ENCODE measurements around the gene ANKRD52.
A peak's percentile ranks its signal among the peaks of the same experiment; 100 is the strongest.
"Not testable (repeated sequence)": the region's sequence is repeated elsewhere in the genome, so short reads cannot be mapped to it uniquely, and the experiment has no call there.

The ANKRD52 gene

DNA sequence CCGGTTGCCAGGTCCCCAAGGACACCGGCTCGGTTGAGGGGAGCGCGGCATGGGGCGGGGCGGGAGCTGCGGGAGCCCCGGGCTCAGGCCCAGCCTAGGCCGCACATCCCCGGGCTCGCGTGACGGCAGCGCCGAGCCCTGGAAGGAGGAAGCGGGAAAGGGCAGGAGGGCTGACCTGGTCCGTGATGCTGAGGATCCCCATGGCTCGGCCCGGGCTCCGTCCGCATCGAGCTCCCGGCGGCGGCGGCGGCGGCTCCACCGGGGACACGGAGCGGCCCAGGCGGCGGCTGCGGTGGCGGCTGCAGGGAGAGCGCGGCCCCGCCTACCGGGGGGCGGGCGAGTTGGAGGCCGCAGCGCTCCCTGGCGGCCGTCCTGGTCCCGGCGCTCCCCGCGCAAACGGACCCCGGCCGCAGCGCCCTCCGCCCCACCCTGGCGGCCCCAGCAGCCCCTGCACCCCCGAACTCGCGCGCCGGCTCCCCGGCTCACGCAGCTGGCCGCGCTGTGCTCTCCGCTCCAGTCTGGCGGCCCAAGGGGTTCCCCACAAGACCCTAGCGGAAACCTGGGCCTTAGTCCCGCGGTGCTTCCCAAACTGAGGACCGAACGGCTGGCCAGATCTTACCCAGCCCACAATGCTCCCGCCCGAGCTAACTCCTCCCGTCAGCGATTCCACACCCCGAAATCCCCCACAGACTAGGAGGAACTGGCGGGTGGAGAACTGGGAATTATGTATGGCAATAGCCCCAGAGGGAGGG is at the start of gene ANKRD52:
Gene ANKRD52, minus strand, starts transcription at position 317 of the 752 bp plus-strand sequence. Its CDS starts 115 bp downstream, at position 202.
- DNase-seq (ENCODE audit: low spot score), result peak; percentile 83

DNA sequence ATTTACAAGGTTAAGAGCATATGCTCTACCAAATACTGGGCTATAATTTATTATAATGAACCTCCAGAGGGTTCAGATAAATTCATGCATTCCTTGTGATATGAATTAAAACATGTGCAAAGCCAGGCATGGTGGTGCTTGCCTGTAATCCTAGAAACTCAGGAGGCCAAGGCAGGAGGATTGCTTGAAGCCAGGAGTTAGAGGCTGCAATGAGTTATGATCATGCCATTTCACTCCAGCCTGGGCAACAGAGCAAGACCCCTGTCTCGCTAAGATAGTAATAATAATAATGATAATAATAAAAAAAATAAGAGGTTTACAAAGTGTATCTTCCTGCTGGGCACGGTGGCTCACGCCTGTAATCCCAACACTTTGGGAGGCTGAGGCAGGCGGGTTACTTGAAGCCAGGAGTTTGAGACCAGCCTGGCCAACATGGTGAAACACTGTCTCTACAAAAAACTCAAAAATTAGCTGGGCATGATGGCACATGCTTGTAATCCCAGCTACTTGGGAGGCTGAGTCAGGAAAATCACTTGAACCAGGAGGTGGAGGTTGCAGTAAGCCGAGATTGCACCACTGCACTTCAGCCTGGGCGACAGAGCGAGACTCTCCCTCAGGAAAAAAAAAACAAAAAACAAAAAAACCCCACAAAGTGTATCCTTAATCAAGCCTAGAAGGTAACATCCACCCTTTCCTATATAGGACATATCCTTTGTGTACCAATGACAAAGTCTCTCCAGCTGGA is 49.2 kb upstream of the ANKRD52 start:
- no peak for DNase-seq (ENCODE audit: low spot score)

DNA sequence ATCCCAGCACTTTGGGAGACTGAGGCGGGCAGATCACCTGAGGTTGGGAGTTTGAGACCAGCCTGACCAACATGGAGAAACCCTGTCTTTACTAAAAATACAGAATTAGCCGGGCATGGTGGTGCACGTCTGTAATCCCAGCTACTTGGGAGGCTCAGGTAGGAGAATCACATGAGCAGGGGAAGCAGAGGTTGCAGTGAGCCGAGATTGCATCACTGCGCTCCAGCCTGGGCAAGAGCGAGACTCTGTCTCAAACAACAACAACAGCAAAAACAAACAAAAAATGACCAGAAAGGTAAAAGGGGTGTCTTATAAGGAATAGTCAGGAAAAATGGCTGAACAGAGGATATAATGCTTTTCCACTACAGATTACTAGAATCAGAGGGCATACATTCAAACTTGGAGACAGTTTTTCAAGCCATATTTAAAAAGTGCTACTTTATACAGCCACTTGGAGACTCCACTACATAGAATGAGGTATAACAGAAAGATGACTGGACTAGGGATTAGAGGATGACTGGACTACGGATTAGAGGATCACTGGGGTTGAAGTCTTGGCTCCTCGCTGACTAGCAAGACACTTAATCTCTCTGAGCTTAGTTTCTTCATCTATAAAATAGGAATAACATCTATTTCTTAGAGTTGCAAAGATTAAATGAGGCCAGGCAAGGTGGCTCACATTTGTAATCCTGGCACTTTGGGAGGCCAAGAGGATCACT is 46.8 kb upstream of the ANKRD52 start:
- no peak for DNase-seq (ENCODE audit: low spot score)

DNA sequence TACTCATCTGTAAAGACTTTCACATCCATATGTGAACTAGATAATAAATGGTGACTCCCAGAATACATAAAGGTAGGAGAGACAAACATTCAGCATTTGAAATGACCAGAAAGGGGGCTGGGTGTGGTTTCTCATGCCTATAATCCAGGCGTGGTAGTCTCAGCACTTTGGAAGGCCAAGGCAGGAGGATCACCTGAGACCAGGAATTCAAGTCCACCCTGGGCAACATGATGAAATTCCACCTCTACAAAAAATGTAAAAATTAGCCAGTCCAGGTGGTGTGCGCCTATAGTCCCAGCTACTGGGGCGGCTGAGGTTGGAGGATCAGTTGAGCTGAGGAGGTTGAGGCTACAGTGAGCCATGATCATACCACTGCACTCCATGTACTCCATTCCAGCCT is 46.1 kb upstream of the ANKRD52 start:
- DNase-seq (ENCODE audit: low spot score), result no peak

DNA sequence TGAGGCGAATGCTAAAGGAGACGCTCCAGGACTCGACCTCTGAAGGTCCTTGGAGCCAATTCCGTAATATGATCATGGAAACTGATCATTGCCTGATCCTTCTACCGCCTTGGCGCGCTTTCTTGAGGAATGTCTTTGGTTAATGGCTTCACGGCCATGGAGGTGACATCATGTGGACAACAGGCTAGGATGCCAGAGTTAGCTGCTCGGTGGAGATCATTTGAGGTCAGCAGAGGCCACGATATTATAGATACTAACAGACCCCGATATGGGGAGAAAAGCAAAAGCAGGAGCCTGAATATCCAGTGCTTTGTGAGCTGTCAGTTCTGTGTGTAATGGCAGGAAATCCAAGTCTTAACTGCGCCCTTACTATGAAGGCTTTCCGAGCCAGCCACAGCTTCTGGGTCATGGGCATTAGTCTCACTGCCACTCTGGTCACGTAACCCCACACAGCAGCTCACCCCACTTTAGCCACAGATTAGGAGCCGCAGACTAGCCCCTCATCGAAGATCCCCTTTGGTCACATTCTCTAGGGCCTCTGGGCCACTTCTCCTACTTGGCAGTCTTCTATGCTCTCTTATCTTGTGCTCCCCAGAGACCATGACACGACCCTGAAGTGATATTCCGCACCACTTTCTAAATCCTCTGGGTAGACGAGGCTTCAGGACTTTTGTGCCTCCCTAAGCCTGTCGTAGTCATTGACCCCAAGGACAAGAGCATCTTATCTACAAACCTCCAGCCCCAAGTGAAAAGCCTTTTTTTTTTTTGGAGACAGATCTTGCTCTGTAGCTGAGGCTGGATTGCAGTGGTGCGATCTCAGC is 42.7 kb upstream of the ANKRD52 start:
- no peak for DNase-seq (ENCODE audit: low spot score)

DNA sequence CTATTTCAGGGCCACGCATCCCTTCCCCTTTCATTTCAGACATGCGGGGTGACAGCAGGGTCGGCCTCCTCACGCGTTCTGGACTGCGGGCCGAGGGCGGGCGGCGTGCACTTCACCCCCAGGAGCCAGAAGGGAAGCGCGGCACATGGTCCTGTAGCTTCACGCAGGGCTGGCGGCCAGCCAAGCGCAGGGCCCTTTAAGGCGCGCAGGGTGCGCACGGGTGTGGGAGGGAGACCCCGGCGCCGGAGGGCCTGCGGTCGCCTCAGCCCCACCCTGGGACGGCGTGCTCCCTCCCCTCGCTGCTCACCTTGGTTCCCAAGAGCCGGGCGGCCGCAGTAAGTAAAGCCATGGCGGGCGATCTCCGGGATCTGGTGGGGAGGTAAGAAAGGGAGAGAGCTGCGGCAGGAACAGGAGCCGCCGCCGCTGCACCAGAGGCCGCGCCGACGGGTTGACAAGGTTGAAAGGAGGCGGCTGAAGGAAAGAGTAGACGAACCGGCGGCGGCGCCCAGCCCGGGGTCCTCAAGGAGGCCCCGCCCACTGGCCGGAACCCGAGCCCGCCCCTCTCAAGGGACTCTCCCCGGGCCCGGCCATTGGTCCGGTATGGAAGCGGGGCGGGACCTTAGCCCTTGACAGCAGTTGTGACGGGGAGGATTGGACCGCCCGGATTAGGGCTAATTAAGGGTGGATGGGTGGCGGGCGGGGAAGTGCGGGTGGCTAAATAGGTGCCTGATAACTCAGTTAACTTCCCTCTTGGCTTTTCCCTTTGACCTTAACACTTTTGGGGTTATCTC is 41.9 kb upstream of the ANKRD52 start, which contains the start of gene CS:
Gene CS, minus strand, starts transcription at position 478 of the 791 bp plus-strand sequence. Its CDS starts 129 bp downstream, at position 349.
- DNase-seq (ENCODE audit: low spot score), result peak; percentile 99

DNA sequence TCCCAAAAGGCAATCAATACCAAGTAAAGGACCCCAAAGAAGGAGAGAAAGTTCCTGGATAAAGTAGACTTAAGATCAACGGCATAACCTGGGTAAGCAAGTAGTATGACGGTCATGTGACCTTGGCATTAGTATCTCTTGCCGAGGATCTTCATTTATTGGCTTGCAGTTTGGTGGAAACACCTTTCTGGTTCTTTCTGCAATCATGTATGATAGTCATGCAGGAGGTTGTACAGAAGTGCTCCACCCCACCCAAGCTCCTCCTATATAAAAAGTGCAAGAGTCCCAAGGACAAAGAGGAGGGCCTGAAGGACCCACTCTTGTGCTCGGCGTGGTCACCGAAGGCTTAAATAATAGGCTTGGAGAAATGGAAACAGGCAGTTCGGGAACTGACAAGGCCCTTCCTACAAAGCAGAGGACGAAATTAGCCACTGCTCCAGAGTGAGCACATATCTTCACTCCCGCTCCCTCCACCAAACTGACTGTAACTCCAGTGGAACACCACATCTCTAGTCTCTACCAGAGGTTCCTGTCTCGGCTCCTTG is 41.2 kb upstream of the ANKRD52 start:
- DNase-seq (ENCODE audit: low spot score), result peak; percentile 62

DNA sequence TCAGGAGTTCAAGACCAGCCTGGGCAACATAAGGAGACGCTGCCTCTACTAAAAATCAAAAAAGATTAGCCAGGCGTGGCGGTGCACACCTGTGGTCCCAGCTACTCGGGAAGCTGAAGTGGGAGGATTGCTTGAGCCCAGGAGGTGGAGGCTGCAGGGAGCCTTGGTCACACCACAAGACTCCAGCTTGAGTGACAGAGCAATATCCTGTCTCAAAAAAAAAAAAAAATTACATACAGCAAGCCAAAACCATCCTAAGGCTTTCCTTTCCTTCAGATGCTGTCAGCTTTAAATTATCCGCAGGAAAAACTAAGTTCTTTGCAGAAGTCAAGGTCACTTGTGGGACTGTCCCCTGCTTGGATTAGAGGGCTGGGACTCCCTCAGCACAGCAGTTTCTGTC is 40.6 kb upstream of the ANKRD52 start:
- no peak for DNase-seq (ENCODE audit: low spot score)

DNA sequence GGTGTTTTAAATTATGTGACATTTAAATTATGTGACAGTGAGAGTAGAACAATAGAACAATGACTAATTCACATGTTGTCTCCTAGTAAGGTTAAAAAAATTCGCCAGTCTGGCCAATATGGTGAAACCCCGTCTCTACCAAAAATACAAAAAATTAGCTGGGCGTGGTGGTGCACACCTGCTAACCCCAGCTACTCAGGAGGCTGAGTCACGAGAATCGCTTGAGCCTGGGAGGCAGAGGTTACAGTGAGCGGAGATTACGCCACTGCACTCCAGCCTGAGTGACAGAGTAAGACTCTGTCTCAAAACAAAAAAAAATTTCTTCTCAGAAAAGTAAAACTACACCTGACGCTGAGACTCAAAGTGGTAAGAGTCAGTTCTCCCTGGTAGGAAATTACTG is 39.2 kb upstream of the ANKRD52 start:
- no peak for DNase-seq (ENCODE audit: low spot score)

DNA sequence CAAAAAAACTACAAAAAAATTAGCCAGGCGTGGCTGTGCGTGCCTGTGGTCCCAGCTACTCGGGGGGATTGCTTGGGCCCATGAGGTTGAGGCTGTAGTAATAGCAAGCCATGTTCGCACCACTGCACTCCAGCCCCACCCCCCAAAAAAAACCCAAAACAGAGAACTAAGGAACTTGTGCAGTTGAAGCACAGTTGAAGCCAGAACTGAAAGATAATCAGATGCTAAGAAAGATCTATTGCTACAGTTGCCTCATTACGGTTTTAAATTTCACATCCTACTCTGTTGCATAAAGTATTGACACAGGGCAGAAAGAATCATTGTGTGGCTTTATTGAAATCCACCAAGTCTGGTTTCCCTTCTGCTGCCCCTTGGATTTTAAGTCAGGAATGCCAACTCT is 38.1 kb upstream of the ANKRD52 start:
- DNase-seq (ENCODE audit: low spot score), result no peak

DNA sequence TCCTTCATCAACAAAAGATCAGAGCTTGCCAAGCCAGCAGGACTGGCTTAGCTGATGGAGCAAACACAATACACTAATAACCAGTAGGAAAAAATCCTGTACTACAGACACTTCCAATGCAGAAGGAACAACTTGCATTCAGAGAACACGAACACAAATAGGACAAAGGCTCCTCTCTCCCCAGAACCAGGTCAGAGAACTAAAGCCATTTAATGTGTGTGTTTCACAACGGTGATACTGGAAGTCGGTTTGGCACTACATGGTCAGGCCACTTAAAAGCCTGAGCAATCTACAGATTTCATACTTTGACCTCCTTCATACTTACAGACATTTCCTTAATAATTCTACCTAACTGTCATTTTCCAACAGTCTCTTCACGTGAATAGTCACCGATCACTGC is 35.6 kb upstream of the ANKRD52 start:
- DNase-seq (ENCODE audit: low spot score), result no peak

DNA sequence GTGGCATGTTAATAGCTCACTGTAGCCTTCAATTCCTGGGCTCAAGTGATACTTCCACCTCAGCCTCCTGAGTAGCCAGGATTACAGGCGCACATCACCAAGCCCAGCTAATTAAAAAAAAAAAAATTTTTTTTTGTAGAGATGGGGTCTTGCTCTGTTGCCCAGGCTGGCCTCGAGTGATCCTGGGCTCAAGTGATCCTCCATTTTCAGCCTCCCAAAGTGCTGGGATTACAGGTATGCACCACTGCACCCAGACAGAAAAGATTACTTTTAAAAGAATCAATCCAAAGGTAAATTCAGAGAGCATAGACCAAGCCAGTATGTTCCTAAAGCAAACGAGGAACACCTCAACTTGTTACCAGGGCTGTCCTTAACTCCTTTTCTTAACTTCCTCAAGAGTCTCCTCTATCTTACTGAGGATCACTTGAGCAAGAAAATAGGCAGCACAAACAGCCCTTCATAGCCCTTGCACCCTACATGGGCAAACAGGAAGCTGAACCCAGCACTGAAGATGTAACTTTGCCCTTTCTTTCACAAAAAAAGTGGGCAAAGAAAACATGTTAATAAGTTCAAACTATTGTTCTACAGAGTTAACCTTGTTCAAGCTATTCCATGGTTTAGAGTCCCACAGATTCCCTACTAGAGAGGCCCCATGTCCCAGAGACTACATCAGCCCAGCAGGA is 30.7 kb upstream of the ANKRD52 start:
- no peak for DNase-seq (ENCODE audit: low spot score)

DNA sequence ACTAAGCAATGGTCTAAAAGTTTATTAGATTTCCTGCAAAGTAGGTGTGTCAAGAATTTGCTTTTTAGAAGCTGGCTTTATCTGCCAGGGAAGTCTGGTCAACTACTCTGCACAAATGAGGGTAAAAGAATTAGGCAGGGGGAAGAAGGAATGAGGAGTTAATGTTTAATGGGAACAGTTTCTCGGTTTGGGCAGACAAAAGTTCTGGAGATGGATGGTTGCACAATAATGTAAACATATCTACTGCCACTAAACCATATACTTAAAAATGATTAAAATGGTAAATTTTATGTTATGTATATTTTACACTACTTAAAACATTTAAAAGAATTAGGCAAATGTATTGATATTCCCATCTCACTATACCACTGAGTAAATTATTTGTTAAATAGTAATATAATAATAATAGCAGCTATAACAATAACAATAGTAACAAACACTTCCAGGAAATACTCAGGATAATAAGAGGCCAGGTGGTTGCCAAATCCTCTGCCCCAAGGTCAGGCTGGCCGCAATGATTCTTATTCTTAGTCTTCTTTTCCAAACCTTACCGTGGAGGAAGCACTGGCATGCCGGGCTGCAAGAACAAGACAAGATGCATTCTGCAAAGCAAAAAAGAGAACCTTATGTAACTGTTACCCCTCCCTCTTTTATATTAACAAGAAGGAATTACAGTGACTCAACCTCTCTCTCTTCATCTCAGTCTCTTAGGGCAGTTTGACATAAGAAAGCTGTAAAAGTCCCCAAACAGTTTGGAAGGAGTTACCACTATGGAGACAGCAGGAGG is 28.1 kb upstream of the ANKRD52 start:
- no peak for DNase-seq (ENCODE audit: low spot score)

DNA sequence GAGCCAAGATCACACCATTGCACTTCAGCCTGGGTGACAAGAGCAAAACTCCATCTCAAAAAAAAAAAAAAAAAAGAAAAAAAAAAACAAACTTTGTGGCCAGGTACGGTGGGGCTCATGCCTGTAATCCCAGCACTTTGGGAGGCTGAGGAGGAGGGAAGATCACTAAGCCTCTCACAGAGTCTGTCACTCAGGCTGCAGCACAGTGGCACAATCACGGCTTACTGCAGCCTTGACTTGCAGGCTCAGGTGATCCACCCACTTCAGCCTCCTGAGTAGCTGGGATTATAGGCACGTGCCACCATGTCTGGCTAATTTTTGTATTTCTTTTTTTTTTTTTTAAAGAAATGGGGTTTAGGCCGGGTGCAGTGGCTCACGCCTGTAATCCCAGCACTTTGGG is 26.1 kb upstream of the ANKRD52 start:
- not testable (repeated sequence) for DNase-seq (ENCODE audit: low spot score)

DNA sequence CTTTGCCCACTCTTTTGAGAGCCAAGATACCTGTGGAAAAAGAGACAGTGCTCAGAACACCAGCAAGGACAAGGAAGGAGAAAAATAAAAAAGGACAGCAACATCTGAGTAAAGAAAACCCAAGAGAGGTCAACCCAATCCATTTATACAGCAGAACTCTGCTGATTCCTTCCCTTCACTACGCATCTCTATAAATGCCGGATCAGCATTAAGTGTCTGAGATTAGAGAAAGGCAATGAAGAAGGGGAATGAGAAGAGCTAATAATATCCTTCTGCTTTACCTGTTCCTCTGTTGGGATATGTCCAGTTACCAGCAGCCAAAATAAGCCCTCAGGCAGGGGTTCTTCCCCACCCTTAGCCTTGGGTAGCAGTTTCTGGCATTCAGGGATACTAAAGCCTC is 24.4 kb upstream of the ANKRD52 start:
- no peak for DNase-seq (ENCODE audit: low spot score)

DNA sequence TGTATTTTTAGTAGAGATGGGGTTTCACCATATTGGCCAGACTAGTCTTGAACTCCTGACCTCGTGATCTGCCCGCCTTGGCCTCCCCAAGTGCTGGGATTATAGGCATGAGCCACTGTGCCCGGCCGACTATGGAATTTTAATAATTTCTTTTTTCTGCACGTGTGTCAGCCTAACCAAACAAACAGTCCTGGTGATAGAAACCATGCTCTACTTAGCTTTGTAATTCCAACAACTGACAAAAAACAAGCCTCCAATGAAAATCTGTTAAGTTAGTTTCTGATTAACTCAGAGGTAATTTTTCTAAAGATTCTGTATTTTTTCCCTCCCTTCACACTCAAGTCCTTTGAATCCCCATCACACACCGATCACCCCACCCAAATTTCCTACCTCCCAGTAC is 23.8 kb upstream of the ANKRD52 start:
- no peak for DNase-seq (ENCODE audit: low spot score)

DNA sequence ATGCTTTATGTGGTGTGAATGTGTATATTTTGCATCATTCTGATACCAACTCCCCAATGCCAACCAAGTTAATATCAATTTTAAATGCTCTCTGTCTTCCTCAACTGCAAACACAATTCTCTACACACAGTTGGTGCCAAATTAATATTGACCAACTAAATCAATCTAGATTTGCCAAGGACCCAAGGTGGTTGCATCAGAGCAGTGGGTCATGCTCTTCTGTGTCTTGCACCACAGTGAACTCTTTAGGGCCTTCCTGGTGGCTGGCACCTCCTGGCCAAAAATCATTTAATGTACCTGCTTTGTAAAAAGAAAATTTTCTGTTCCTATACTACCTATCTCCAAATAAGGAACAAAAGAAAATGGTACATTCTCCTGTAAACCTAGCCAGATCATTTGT is 22.7 kb upstream of the ANKRD52 start:
- DNase-seq (ENCODE audit: low spot score), result no peak

DNA sequence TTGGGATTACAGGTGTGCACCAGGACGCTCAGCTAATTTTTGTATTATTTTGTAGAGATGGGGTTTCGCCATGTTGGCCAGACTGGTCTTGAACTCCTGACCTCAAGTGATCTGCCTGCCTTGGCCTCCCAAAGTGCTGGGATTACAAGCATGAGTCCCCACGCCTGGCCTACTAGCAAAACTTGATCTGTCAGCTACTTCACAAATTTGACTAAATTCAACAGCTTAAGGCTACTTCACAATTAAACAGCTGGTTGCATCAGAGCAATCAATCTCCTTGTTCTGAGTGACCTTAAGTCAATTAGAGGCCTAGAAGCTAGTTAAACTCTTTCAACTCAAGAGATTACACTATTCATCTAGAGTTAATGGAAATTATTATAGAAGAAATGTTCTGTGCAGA is 20.7 kb upstream of the ANKRD52 start:
- no peak for DNase-seq (ENCODE audit: low spot score)

DNA sequence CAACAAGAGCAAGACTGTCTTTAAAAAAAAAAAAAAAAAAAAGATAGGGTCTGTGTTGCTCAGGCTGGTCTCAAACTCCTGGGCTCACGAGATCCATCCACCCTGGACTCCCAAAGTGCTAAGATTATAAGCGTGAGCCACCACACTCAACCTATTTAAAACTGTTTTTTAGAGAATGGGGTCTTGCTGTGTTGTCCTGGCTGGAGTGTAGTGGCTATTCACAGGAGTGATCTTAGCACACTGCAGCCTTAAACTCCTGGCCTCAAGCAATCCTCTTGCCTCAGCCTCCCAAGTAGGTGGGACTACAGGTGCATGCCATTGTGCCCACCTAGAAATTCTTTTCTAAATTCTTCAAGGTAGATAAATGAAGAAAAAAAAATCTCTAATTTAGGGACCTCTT is 16.1 kb upstream of the ANKRD52 start:
- DNase-seq (ENCODE audit: low spot score), result no peak

Data from NAMALWA (cell line).